Thymus (tissue), 11 donors: ENCODE data around the gene SNX25. TPM values are rescaled to one million over a fixed set of nuclear protein-coding genes. Genes with fewer than 3 reads are reported as not detected.
"Not testable (repeated sequence)": the region's sequence is repeated elsewhere in the genome, so short reads cannot be mapped to it uniquely, and the experiment has no call there.

Experiments
- DNase-seq, 9 donors: peaks; one replicate each; pipeline ENCODE4 v3.0.0-alpha.2; 2013; ENCODE audit warnings: low spot score in 9 of 9, low read depth in 6 of 9, missing footprints in 1 of 9
- H3K27ac ChIP-seq, 2 donors: one replicate each; pipeline ENCODE4 v1.5.1; 2013; ENCODE audit warnings: control low read depth in 1 of 2, low read depth in 1 of 2, low read length in 1 of 2, mild to moderate bottlenecking in 1 of 2, moderate library complexity in 1 of 2
- H3K27me3 ChIP-seq, 2 donors: one replicate each; pipeline ENCODE4 v1.5.1; 2013; ENCODE audit warnings: low read length in 1 of 2; ENCODE audit not compliant: control insufficient read depth in 2 of 2, insufficient read depth in 1 of 2
- H3K36me3 ChIP-seq, 2 donors: one replicate each; pipeline ENCODE4 v1.5.1; 2013; ENCODE audit warnings: low read length in 1 of 2, mild to moderate bottlenecking in 1 of 2, moderate library complexity in 1 of 2; ENCODE audit not compliant: control insufficient read depth in 2 of 2, insufficient read depth in 2 of 2
- H3K4me1 ChIP-seq, 2 donors: one replicate each; pipeline ENCODE4 v1.5.1; 2013; ENCODE audit warnings: low read length in 2 of 2; ENCODE audit not compliant: control insufficient read depth in 2 of 2, insufficient read depth in 2 of 2
- H3K4me3 ChIP-seq, 2 donors: one replicate each; pipeline ENCODE4 v1.5.1; 2013; ENCODE audit warnings: low read length in 2 of 2, control low read depth in 1 of 2, mild to moderate bottlenecking in 1 of 2
- H3K9me3 ChIP-seq, 2 donors: one replicate each; pipeline ENCODE4 v1.5.1; 2013; ENCODE audit warnings: low read length in 1 of 2, mild to moderate bottlenecking in 1 of 2; ENCODE audit not compliant: control insufficient read depth in 2 of 2, insufficient read depth in 1 of 2
- WGBS: extraction: QIAGEN DNeasy Blood & Tissue Kit; methylation state at CpG from one replicate; pipeline ENCODE4 v1.1.7; 2013; 5-methylcytosine and 5-hydroxymethylcytosine counted together
- polyA plus RNA-seq: library from polyadenylated mRNA; stranded (reverse); fragments of 200-250 nt; gene quantifications from one replicate; pipeline ENCODE4 v1.2.3, GENCODE V29; 2013
- total RNA-seq: library from RNA; stranded (reverse); fragments of 120-200 nt; gene quantifications from one replicate; pipeline ENCODE4 v1.2.4, GENCODE V29; 2013
- donor health status: healthy.

Gene SNX25
- total and polyA plus RNA-seq, 2 donors, result 7.9 to 8.5 TPM

GRCh38 chr4:185203486-185204237, 5.7 kb upstream of the SNX25 start, which contains the start of gene CFAP97:
Gene CFAP97 (minus strand): TSS chr4:185204000. CDS start chr4:185191196, 12,804 bp downstream.
- under 1% methylated on average over 103 of the region's 103 CpGs for WGBS
- Histone ChIP-seq H3K27ac (peak within 1 kb of the TSS; percentile 43 to 93), H3K36me3 (no peaks in the 10 kb centered on the region), H3K4me3 (peak within 1 kb of the TSS; percentile 51 to 74), H3K27me3 (peaks cover 8 to 49% of the 10 kb centered on the region in 2 donors), H3K4me1 (peaks cover 8 to 22% of the 10 kb centered on the region in 2 donors), H3K9me3 (no peaks in the 10 kb centered on the region)
- peak in 6 of 9 donors; percentile 73 to 89 (median 79) for DNase-seq

DNA sequence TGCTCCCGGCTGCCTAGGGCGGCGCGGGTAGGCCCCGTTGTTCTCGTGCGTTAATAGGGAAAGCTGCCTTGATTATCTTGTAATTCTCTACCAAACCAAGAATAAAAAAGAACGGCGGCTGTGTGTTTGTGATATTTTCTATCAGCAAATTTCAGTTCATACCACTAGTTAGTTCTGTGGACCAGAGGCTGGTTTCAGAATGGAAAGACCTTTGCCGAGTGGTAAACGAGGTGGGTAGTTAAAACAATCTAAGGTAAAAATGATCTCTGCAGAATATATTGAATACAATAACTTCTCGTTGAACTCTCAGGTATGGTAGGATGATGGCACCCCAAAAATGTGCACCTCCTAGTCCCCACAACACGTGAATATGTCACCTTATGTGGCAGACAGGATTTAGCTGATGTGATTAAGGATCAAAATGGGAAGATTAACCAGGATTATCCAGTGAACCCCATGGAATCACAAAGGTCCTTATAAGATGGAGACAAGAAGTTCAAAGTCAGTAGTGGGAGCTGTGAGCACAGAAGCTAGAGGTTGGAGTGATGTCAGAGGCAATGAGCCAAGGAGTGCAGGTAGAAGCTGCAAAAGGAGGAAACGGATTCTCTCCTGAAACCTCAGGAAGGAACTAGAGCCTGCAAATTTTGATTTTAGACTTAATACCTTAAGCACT, 5.0 kb upstream of the SNX25 start:
- H3K27ac ChIP-seq, result peak overlapping the region; percentile 12 to 93
- peaks cover 14 to 55% of the 10 kb centered on the region in 2 donors for H3K27me3 ChIP-seq
- peak overlapping the region; percentile 51 to 74 for H3K4me3 ChIP-seq
- H3K36me3 ChIP-seq, result no peaks in the 10 kb centered on the region
- WGBS, result 10% methylated on average over 14 of the region's 14 CpGs
- no peaks in the 10 kb centered on the region for H3K9me3 ChIP-seq
- DNase-seq, result peak in 2 of 9 donors; percentile 21 to 42
- H3K4me1 ChIP-seq, result peaks cover 11 to 27% of the 10 kb centered on the region in 2 donors

GRCh38 chr4:185205073-185205472, 4.3 kb upstream of the SNX25 start:
- H3K9me3 ChIP-seq, DNase-seq, H3K4me3 ChIP-seq, H3K36me3 ChIP-seq, H3K27ac ChIP-seq: not testable (repeated sequence)
- Histone ChIP-seq H3K4me1 (peaks cover 11 to 27% of the 10 kb centered on the region in 2 donors), H3K27me3 (peaks cover 16 to 57% of the 10 kb centered on the region in 2 donors)
- 98% methylated on average over 13 of the region's 13 CpGs for WGBS

DNA sequence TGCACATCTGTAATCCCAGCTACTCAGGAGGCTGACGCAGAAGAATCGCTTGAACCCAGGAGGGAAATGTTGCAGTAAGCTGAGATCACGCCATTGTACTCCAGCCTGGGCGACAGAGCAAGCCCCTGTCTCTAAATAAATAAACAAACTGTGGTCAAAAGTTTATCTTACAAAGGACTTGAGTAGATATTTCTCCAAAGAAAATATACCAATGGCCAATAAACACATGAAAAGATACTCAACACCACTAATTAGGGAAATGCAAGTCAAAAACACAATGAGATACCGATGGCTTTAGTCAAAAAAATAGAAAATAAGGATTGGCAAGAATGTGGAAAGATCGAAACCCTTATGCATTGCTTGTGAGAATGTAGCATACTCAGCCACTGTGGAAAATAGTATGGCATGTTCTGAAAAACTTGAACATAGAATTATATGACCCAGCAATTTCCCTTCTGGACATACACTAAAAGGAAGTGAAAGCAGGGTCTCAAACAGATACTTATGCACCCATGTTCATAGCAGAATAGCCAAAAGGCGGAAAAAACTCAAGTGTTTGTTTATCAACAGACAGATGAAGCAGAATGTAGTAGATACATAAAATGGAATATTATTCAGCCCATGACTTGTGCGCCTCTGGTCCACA, 3.6 kb upstream of the SNX25 start:
- no peaks in the 10 kb centered on the region for H3K36me3 ChIP-seq
- peaks cover 11 to 32% of the 10 kb centered on the region in 2 donors for H3K4me1 ChIP-seq
- H3K27ac ChIP-seq, result no peak overlapping the region
- 95% methylated on average over 8 of the region's 8 CpGs for WGBS
- peaks cover 19 to 64% of the 10 kb centered on the region in 2 donors for H3K27me3 ChIP-seq
- H3K4me3 ChIP-seq, result no peak overlapping the region
- DNase-seq, result no peak
- H3K9me3 ChIP-seq, result no peaks in the 10 kb centered on the region

DNA sequence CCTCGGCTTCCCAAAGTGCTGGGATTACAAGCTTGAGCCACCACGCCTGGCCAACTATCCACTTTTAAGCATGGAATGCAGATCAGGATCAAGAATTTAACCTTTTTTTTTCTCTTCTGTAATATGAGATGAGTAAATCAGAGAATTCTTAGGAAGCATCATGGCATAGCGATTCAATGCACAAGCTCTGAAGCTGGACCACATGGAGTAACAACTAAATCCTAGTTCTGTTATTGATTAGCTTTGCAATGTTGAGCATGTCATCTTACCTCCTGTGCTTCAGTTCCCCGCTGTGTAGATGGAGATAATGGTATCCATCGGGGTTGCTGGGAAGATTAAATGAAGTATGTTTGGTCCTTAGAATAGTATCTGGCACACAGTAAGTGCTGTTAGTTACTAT, 1.9 kb upstream of the SNX25 start:
- Histone ChIP-seq H3K36me3 (no peaks in the 10 kb centered on the region), H3K27me3 (peaks cover 33 to 75% of the 10 kb centered on the region in 2 donors), H3K27ac (no peak overlapping the region), H3K4me3 (no peak overlapping the region), H3K4me1 (peaks cover 11 to 25% of the 10 kb centered on the region in 2 donors), H3K9me3 (no peaks in the 10 kb centered on the region)
- no peak for DNase-seq
- WGBS, result 97% methylated on average over 5 of the region's 5 CpGs

DNA sequence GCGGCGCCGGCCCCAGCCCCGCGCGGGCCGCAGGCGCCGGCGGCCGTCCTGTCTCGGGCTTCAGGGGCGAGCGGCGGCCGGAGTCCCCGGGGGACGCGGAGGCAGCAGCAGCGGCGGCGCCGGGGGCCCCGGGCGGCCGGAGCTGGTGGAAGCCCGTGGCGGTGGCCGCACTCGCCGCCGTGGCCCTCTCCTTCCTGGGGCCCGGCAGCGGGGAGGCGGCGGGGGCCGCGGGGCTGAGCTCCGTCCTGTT, 379 bp downstream of the SNX25 start:
- WGBS, result under 1% methylated on average over 39 of the region's 39 CpGs
- H3K9me3 ChIP-seq, result not testable (repeated sequence)

GRCh38 chr4:185210102-185210981, 944 bp downstream of the SNX25 start:
- 2% methylated on average over 84 of the region's 84 CpGs for WGBS
- peak in 3 of 9 donors; percentile 21 to 45 (median 27) for DNase-seq
- H3K4me1 ChIP-seq, result peaks cover 3 to 10% of the 10 kb centered on the region in 2 donors

More for the DNA sequence above, 379 bp downstream of the SNX25 start:
- H3K36me3 ChIP-seq, DNase-seq: not testable (repeated sequence)
- peaks cover 33 to 76% of the 10 kb centered on the region in 2 donors for H3K27me3 ChIP-seq
- peak overlapping the region in 1 of 2 donors; percentile 63 for H3K4me3 ChIP-seq
- H3K27ac ChIP-seq, result peak overlapping the region in 1 of 2 donors; percentile 68
- peaks cover 3 to 10% of the 10 kb centered on the region in 2 donors for H3K4me1 ChIP-seq

GRCh38 chr4:185211035-185211434, 1.6 kb downstream of the SNX25 start:
- peaks cover 33 to 71% of the 10 kb centered on the region in 2 donors for H3K27me3 ChIP-seq
- no peaks in the 10 kb centered on the region for H3K9me3 ChIP-seq
- WGBS, result 85% methylated on average over 5 of the region's 5 CpGs
- H3K4me1 ChIP-seq, result peaks cover 3 to 10% of the 10 kb centered on the region in 2 donors
- H3K36me3 ChIP-seq, result no peaks in the 10 kb centered on the region
- H3K27ac ChIP-seq, result no peak overlapping the region
- peak overlapping the region; percentile 27 to 63 for H3K4me3 ChIP-seq
- DNase-seq, result peak in 1 of 9 donors; percentile 18

More at GRCh38 chr4:185210102-185210981, 944 bp downstream of the SNX25 start:
- H3K9me3 ChIP-seq, result no peaks in the 10 kb centered on the region
- peak overlapping the region; percentile 27 to 63 for H3K4me3 ChIP-seq
- no peaks in the 10 kb centered on the region for H3K36me3 ChIP-seq
- H3K27me3 ChIP-seq, result peaks cover 33 to 72% of the 10 kb centered on the region in 2 donors
- H3K27ac ChIP-seq, result peak overlapping the region in 1 of 2 donors; percentile 68
